GM21360 (cell line): ENCODE results near the gene SETD5.

Experiments used
- ATAC-seq: cut with Tn5 transposase; IDR thresholded peaks from one replicate; pipeline ENCODE4 v1.9.1; 2021; ENCODE audit warnings: mild to moderate bottlenecking, moderate library complexity; ENCODE audit not compliant: unreplicated experiment

The SETD5 gene

GRCh38 chr3:9388562-9389272 lies 8.7 kb upstream of the SETD5 start:
- no peak for ATAC-seq

- no peak for ATAC-seq
Observed at GRCh38 chr3:9390265-9390888, 7.0 kb upstream of the SETD5 start.

DNA sequence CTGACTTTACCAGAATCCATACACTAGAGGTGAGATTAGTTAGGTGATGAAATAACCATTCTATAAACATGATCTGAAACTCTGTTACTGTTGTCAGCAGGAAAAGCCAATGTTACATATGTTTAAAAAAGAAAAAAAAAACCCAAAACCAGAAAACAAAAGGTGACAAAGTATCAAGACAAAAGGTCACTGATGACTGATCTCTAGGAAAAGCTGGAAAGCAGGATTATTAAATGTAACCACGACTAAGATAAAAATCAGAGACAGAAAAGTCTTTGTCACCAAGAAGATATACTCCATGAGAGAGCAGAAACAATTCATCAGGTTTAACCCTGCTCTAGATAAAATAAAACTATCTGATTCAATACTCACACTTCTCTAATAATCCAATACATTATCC lies 5.4 kb upstream of the SETD5 start:
- ATAC-seq: no peak

DNA sequence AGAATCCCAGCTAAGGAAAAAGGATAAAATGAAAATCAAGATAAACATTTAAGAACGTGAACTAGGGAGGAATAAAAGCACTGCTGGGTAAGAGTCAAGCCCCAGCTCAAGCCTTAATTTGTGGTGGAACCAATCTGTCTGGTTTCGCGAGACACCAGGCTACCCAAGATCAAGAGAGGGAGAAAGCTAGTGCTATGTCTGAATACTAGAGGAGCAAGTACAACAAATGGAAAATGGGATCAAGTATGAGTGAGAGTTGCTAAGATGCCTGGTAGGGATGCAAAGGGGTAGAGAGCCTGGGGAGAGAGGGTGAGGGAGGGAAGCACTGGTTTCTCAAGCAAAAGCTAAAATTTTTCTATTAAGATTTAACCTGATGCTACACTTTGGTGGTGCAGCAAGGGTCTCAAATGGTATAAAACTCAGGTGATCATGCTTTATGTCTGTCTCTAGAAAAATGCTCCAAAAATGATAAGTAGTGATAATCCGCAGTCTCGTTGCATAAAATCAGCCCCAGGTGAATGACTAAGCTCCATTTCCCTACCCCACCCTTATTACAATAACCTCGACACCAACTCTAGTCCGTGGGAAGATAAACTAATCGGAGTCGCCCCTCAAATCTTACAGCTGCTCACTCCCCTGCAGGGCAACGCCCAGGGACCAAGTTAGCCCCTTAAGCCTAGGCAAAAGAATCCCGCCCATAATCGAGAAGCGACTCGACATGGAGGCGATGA lies 1.7 kb upstream of the SETD5 start:
- no peak for ATAC-seq

DNA sequence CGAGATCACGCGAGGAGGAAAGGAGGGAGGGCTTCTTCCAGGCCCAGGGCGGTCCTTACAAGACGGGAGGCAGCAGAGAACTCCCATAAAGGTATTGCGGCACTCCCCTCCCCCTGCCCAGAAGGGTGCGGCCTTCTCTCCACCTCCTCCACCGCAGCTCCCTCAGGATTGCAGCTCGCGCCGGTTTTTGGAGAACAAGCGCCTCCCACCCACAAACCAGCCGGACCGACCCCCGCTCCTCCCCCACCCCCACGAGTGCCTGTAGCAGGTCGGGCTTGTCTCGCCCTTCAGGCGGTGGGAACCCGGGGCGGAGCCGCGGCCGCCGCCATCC lies 1.1 kb upstream of the SETD5 start:
- ATAC-seq: peak; percentile 30

DNA sequence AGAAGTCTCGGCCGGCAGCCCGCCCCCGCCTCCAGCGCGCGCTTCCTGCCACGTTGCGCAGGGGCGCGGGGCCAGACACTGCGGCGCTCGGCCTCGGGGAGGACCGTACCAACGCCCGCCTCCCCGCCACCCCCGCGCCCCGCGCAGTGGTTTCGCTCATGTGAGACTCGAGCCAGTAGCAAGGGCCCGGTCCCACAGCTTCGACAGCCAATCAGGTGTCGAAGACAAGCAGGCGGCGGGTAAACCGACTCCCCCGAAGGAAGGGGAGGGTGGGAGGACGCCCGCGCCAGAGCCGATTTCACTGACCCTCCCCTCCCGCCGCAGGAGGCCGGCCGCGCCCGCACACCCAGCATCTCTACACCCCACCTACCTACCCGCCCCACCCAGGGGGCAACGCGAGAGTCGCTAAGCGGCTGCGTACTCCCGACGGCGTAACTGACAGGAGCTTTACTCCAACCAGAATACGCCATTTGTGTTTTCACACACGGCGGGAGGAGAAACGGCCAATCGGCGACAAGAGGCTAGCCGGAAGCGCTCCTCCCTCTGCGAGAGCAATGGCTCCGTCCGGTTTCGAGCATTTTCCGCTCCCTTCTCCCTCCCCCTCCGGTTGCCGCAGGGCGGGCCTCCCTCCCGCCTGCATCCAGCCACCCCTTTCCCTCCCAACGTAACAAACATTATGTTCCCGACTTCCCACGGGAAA lies 633 bp upstream of the SETD5 start:
- peak; percentile 73 for ATAC-seq

GRCh38 chr3:9397906-9398699 lies 688 bp downstream of the SETD5 start:
- no peak for ATAC-seq

- no peak for ATAC-seq
Observed at GRCh38 chr3:9398700-9399336, 1.4 kb downstream of the SETD5 start.

GRCh38 chr3:9399337-9399703 lies 1.9 kb downstream of the SETD5 start:
- ATAC-seq: no peak

DNA sequence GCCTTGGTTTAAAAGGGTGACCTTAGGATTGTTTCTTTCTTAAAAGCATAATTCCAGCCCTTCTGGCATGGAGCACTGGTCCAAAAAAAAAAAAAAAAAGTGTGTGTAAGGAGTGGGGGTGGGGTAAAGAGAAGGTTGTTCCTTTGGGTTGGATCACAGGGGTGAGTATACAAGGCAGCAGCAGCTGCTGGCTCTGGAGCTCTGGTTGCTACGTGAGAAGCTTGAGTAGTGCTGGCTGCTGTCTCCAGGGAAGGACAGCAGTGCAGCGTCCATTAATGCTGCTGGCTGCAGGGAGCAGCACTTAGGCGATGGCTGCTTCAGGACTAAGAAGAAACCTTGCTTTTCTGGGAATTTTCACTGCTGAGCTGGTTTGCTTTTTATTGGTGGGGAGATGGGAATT lies 2.3 kb downstream of the SETD5 start:
- no peak for ATAC-seq

- no peak for ATAC-seq
Observed at GRCh38 chr3:9400616-9401015, 3.2 kb downstream of the SETD5 start.

DNA sequence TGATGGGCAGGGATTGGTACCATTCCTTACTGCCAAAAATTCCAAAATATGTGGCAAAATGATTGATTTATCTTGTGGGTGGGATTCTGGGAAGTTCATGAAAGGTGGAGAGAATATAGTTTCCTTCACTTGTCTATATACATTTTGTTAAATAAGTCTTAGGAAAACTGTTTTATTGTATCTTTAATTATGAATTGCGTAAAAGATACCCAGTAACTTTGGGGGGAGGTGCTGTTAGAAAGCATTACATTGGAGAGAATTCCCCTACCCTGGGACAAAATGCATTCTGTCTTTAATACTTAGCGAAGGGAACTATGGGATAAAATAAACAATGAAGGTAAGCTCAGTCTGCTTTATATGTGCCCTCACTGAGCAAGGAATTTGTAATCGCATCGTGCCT lies 4.6 kb downstream of the SETD5 start:
- ATAC-seq: no peak

- no peak for ATAC-seq
Observed at GRCh38 chr3:9402410-9403228, 5.2 kb downstream of the SETD5 start.

DNA sequence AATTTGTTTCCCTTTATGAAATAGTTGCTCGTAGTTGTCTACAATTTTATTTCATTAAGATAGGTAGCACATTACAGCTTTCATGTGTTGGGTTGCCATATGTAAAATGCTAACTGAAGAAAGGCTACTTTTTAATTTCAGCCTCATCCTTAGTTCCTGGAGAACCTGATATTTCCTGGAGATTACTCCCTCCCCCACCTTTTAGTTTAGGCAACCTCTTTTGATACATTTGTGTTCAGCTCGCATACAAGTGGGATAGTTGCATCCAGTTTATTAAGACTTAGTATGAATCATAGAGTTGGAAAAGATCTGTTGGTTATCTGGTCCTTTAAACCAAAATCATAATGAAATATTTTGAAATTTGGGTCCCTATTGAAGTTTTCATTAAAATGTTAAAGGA lies 6.0 kb downstream of the SETD5 start:
- no peak for ATAC-seq

DNA sequence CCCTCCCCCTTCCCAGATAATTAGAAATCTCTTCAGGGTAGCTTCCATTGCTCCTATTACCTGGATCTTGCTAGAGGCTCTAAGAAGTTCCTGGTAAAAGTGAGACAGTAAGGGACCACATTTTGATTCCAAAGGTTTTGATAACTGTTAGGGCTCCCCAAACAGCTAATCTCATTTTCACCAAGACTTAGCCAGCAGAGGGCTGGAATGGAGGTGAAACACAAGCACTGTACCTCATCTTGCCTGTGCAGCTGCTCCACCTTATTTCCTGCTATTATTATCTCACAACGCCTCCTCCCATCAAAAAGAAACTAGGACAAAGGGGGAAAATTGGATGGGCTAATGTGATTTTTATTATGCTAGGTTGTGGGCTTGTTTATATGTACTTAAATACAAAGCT lies 7.3 kb downstream of the SETD5 start:
- no peak for ATAC-seq

DNA sequence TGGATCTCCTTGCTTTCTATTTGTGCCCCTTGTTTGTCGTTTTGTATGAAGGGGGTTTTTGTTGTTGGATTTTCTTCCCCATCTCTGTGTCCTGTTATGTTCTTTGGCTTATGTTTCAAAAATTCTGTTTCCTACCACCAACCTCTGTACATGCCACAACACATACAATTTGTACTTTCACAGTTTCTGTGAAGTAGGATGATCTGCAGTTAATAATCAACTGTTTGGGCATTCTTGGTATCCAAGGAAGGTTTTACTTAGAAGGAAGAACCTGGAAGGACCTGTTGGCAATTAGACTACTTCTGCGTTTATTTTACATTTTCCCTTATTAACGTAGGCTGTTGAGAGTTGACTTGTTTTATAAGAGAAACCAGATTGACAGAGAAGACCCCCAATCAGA lies 8.3 kb downstream of the SETD5 start:
- no peak for ATAC-seq

DNA sequence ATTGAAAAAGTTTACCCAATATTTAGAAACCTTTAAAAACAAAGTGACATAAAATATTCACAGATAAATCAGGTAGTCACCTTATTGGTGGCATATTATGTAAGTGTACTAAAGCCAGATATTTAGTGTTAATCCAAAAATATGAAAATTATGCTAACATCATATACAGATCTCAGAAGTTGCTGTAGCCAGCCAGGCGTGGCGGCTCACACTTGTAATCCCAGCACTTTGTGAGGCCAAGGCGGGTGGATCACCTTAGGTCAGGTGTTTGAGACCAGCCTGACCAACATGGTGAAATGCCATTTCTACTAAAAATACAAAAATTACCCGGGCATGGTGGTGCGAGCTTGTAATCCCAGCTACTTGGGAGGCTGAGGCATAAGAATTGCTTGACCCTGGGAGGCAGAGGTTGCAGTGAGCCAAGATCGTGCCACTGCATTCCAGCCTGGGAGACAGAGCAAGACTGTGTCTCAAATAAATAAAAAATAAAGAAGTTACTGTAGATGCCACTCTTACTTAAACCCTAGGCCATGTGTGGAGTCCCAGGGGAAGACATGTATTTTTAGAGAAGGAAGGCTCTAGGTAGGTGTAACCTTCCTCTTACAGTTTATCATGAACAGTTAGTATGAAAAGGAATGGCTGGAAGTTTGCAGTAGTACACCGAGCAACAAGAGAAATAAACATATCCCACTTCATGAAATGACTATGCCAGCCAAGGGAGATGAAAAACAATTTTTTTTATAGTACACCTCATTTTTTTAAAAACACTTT lies 9.6 kb downstream of the SETD5 start:
- no peak for ATAC-seq

DNA sequence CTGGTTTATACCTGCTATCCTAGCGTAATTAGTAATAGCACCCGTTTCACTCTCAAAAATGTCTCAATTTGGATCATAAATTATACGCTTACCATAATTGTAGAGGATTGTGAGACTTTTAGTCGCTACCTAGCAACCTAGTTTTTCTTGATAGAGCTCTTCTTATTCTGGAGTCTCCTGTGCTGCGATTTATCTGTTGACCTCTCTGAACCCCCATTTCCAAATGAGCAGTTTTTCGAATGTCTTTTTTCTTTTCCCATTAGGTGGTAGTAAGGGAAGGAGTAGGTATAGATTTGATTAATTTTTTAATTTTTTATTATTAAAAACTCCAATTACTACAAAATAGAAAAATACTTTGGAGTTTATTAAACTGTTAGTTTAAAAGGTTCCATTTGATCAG lies 10.6 kb downstream of the SETD5 start:
- no peak for ATAC-seq

DNA sequence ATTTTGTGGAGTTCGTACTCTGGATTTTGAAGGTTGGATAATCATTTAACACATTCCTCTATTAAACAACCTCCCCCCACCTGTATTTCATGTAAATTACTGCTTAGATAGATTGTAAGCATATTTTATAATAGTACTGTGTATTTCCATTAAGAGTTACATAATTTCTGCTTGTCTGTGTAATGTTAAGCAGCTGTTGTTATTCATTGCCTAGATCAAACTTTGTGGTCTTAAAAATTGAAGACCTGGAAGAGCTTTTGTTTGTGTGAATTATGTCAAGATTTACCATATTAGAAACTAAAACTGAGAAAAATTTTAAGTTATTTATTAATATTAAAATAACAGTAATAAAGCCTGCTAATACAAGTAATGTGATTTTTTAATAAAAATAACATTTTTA lies 11.1 kb downstream of the SETD5 start:
- no peak for ATAC-seq
